Muscle of back (tissue), 11 donors: ENCODE measurements around the gene GOLGA8B. TPM values are rescaled to one million over a fixed set of nuclear protein-coding genes. Genes with fewer than 3 reads are reported as not detected.
A peak's percentile ranks its signal among the peaks of the same experiment; 100 is the strongest.
"Not testable (repeated sequence)": the region's sequence is repeated elsewhere in the genome, so short reads cannot be mapped to it uniquely, and the experiment has no call there.

ENCODE experiments used
- DNase-seq, 3 donors: peaks; one replicate each; pipeline versions ENCODE4 v3.0.0 to v3.0.0-alpha.2; 2013
- polyA plus RNA-seq, 10 donors: library from polyadenylated mRNA; unstranded; fragments of 120-200 nt; gene quantifications; one replicate each; pipeline ENCODE4 v1.2.1, GENCODE V29; 2013; ENCODE audit not compliant: insufficient read length in 10 of 10

Gene GOLGA8B
- polyA plus RNA-seq, 10 donors, result 8.0 to 75.8 (median 32.0) TPM

- DNase-seq, result no peak
Observed at GRCh38 chr15:34598799-34599585, 15.5 kb upstream of the GOLGA8B start.

- no peak for DNase-seq
Observed at GRCh38 chr15:34597316-34597715, 13.9 kb upstream of the GOLGA8B start.

DNA sequence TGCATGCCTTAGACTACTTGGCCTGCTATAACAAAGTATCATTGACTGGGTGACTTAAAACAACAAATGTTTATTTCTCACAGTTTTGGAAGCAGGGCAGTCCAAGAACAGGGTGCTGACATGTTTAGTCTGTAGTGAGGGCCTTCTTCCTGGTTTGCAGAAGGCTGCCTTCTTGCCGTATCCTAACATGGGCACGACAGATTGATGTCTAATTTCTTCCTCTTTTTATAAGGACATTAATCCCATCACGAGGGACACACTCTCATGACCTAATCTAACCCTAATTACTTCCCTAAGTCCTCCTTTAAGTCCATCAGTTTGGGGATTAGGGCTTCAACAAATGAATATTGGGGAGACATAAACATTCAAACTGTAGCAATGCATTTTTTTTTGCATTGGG lies 10.9 kb upstream of the GOLGA8B start:
- no peak for DNase-seq

DNA sequence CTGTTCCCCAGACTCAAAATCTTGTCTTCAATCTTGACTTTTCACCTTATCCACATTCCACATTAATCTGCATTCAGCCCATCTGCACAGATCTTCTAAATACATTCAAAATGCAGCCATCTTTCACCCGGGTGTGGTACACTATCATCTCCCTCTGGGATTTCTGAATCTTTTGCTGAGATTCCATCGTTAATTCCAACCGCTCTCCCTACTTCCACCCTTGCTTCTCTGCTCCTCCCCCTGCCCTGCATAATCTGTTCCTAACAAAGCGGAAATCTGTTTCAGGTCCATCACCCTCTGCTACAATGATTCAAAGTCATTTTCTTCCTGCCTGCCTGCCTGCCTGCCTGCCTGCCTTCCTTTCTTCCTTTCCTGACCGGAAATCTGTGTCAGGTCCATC lies 7.9 kb upstream of the GOLGA8B start:
- no peak for DNase-seq

- peak; percentile 41 to 62 (median 47) for DNase-seq
Observed at GRCh38 chr15:34588046-34588674, 4.7 kb upstream of the GOLGA8B start.

DNA sequence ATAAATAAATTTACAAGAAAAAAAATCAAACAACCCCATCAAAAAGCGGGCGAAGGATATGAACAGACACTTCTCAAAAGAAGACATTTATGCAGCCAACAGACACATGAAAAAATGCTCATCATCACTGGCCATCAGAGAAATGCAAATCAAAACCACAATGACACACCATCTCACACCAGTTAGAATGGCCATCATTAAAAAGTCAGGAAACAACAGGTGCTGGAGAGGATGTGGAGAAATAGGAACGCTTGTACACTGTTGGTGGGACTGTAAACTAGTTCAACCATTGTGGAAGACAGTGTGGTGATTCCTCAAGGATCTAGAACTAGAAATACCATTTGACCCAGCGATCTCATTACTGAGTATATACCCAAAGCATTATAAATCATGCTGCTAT lies 2.5 kb upstream of the GOLGA8B start:
- DNase-seq, result not testable (repeated sequence)

DNA sequence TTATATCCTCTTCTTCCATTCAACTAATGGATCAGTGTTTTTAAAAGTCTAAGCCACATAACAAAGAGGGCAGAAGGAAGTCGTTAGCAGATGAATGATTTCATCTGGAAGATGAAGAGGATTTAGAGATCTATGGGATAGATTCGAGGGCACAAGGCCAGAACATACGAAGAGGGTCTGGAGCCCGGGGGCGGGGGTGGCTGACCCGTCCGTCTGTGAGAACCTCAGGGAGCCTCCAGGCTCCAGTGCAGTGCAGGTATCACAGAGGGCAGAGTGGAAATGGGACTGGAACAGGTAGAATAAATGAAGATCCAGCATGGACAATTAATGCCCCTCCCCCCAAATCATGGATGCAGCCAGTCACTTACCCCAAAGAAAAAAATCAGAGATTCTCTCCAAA lies 1.5 kb upstream of the GOLGA8B start:
- DNase-seq, result no peak

DNA sequence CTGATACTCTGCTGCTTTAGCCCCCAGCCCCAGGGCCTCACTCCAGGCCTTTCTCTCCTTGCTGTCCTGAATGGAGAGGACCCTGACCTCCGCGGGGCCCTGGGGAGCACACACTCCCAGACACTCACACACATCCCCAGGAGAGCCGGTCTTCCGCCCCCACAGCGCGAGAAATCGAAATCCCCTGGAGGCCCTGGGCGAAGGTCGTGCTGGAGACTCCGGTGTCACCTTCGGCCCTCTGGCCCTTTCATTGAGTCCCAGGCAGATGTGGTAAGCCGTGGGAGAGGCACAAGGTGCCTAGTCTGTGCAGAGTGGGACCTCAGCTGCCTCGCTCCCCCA lies 848 bp upstream of the GOLGA8B start:
- no peak for DNase-seq

GRCh38 chr15:34582461-34583371 lies 735 bp downstream of the GOLGA8B start:
- peak in 1 of 3 donors; percentile 36 for DNase-seq

GRCh38 chr15:34581687-34582460 lies 1.6 kb downstream of the GOLGA8B start:
- DNase-seq, result not testable (repeated sequence)

GRCh38 chr15:34581043-34581365 lies 2.4 kb downstream of the GOLGA8B start:
- DNase-seq, result no peak

- peak in 1 of 3 donors; percentile 24 for DNase-seq
Observed at GRCh38 chr15:34580251-34581042, 3.0 kb downstream of the GOLGA8B start.

GRCh38 chr15:34578283-34578674 lies 5.2 kb downstream of the GOLGA8B start:
- DNase-seq, result no peak

DNA sequence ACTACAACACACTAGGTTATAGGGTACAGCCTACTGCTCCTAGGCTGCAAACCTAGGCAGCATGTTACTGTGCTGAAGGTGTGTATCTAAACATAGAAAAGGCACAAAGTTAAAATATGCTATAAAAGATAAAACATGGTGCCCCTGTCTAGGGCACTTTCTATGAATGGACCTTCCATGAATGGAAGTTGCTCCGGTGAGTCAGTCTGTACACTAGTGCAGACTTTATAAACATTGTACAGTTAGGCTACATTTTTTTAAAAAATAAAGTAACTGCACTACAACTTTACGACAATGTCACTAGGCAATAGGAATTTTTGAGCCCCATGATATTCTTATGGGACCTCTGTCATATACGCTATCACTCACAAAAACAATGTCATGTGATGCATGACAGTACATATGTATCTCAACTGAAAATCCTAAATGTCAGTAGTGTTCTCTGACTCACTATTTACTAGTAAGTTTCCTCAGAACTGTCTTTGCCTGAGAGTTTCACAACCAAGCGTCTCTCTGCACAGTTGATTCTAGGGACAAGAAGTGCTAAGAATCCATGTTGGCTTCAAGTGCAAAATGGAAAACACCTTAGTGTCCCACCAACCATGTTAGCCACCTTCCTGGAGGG lies 5.7 kb downstream of the GOLGA8B start:
- not testable (repeated sequence) for DNase-seq

DNA sequence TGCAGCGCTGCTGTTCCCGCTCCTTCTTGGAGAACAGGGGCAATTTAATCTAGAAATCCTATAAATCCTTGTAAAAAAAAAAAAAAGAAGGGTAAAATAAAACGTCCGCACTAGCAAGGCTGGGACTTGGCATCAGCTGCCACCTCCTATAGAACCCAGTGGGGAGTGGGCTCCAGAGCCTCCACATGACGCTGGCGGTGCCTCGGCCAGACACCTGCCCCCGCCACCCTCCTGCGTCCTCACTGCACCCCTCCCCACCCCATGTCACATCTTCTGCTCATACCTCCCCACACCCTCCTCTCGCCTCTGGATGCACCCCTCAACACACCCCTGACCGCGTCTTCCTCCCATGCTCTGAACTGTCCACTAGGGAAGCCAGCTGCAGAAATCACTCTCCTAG lies 8.4 kb downstream of the GOLGA8B start:
- not testable (repeated sequence) for DNase-seq

GRCh38 chr15:34572921-34573320 lies 10.5 kb downstream of the GOLGA8B start:
- not testable (repeated sequence) for DNase-seq

DNA sequence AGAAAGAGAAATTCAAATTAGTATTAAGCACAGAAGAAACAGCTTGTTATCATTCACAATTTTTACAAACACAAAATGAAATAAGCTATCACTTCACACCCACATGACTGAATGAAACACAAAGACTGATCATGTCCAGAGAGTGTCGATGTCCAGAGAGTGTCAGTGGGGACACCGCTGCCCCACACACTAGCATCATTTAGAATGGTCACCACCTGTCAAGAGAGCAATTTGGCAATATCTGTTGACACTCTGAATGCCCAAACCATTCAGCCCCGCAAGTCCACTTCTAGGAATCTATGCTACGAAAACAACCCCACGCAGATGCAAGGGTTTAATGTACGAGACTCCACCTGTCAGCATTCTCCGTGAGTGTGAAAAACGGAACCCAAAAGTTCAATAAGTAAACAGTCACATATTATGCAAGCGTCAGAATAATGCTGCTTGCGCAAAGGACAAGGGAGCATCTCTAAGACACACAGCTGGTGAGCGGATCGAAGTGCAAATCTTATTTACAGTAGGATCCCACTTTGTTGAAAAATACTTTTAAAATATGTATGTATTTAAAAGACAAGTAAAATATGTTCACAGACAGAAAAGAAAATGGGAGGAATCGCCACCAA lies 11.3 kb downstream of the GOLGA8B start:
- not testable (repeated sequence) for DNase-seq

DNA sequence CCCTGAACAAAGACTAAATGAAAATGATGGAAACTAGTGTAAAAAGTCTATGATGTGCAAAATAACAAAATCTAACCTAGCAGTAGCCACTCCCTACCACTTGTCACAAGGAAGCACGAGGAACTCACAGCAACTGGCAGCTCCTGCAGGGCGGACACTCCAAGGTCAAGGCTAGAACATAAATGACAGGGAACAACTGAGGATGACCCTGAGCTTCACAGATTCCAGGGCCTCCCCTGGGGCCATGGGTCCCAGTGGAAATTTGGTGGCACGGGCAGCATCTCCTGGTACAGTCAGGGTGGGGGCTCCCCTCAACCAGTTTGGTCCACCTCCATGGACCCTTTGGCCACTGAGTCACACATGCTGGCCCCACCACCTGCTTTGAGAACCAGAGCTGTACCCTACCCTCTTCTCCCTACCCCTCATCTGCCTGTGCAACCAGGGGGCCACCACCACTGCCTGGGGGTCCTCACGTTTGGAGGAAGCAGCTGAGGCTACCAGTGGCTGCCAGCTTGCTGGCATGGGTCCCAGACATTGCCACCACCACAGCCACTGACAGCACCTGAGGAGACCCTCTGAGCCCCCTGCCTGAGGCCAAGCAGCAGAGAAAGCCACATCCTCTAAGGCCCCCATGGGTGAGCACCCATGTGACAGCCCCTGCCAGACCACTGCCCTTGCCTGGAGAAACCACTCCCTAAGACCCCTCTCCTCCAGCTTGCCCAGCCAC lies 13.6 kb downstream of the GOLGA8B start:
- not testable (repeated sequence) for DNase-seq

DNA sequence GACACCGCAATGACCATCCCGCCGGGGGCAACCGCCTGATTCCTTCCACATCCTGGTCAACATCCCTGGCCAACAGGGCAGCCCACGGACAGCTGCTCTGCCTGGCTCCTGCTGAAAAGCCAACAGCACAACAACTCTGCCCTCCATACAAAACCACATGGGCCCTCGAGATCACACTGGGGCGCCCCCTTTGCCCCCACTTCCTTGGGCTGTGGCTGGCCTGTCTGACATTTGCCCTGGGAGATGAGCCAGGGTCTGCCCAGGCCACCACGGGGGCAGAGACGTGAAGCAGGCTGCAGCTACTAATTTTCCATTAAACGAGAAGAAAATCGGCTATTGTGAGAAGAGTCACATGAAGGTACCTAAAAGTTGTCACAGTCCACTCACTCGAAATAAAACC lies 16.3 kb downstream of the GOLGA8B start:
- DNase-seq, result not testable (repeated sequence)
